HepG2 (cell line): ENCODE measurements around the gene NTN3. TPM values are rescaled to one million over a fixed set of nuclear protein-coding genes. Genes with fewer than 3 reads are reported as not detected.

ENCODE experiments used
- MTF1 ChIP-seq: sonication (generic); formaldehyde crosslinking; IDR thresholded peaks from 2 replicates; pipeline ENCODE4 v1.5.0; 2020; ENCODE audit warnings: missing genetic modification reagents
- NONO ChIP-seq, 2 experiments: fragments of 450-650 bp in 1 of 2; sonication (generic) in 1 of 2; formaldehyde crosslinking in 1 of 2; IDR thresholded peaks in 1 of 2; conservative IDR thresholded peaks in 1 of 2; 2 replicates each; pipeline versions ENCODE4 v1.6.1 to v1.8.0; 2017 to 2022; ENCODE audit warnings: mild to moderate bottlenecking in 1 of 2, missing genetic modification reagents in 1 of 2, moderate library complexity in 1 of 2
- PCBP1 ChIP-seq: fragments of 200-400 bp; formaldehyde crosslinking; IDR thresholded peaks from 2 replicates; pipeline ENCODE4 v1.6.1; 2017; ENCODE audit warnings: mild to moderate bottlenecking, low read depth, low read length, borderline replicate concordance
- ZNF143 ChIP-seq: sonication (generic); formaldehyde crosslinking; IDR thresholded peaks from 2 replicates; pipeline ENCODE4 v1.4.0; 2020; ENCODE audit warnings: missing genetic modification reagents
- ZNF232 ChIP-seq: sonication (generic); formaldehyde crosslinking; IDR thresholded peaks from 2 replicates; pipeline ENCODE4 v1.4.0; 2020; ENCODE audit warnings: missing genetic modification reagents, borderline replicate concordance
- ZNF234 ChIP-seq: sonication (generic); formaldehyde crosslinking; conservative IDR thresholded peaks from 2 replicates; pipeline ENCODE4 v1.5.1; 2020; ENCODE audit warnings: mild to moderate bottlenecking, missing genetic modification reagents
- ZNF552 ChIP-seq: sonication (generic); formaldehyde crosslinking; IDR thresholded peaks from 2 replicates; pipeline ENCODE4 v1.9.0; 2022; ENCODE audit warnings: missing genetic modification reagents, mild to moderate bottlenecking, borderline replicate concordance
- ZSCAN22 ChIP-seq: sonication (generic); formaldehyde crosslinking; IDR thresholded peaks from 2 replicates; pipeline ENCODE4 v1.4.0; 2020; ENCODE audit warnings: mild to moderate bottlenecking, missing genetic modification reagents
- polyA plus RNA-seq, 8 experiments: library from polyadenylated mRNA; depleted of rRNA in 3 of 8; stranded (reverse) in 7 of 8; unstranded in 1 of 8; fragments of >200 nt; fragmentation: Illumina TruSeq in 4 of 8; extraction: Trizol in 4 of 8; gene quantifications; 2 replicates each; pipeline versions ENCODE4 v1.2.1 to v1.2.3, GENCODE V29; 2011 to 2016; ENCODE audit warnings: low read depth in 4 of 8, missing spikeins in 1 of 8, mixed read lengths in 1 of 8; ENCODE audit not compliant: insufficient read depth in 1 of 8
- total RNA-seq, 5 experiments: library from RNA; depleted of rRNA; stranded (reverse); fragments of >200 nt; fragmentation: Illumina TruSeq; extraction: Trizol; gene quantifications; 2 replicates each; pipeline ENCODE4 v1.2.3, GENCODE V29; 2016; ENCODE audit warnings: low read depth in 1 of 5
- TF ChIP-seq, protein P1 (sequence below): sonication (generic); formaldehyde crosslinking; IDR thresholded peaks from 2 replicates; pipeline ENCODE4 v1.8.0; 2022; ENCODE audit warnings: mild to moderate bottlenecking, missing genetic modification reagents, moderate library complexity
- TF ChIP-seq, protein P2 (sequence below): IDR thresholded peaks from 2 replicates; pipeline ENCODE4 v1.6.1; 2016; ENCODE audit warnings: mild to moderate bottlenecking
- TF ChIP-seq, protein P3 (sequence below): IDR thresholded peaks from 2 replicates; pipeline ENCODE4 v1.6.1; 2012; ENCODE audit warnings: inconsistent platforms
- TF ChIP-seq, protein P4 (sequence below): sonication (generic); formaldehyde crosslinking; IDR thresholded peaks from 2 replicates; pipeline ENCODE4 v1.4.0; 2020; ENCODE audit warnings: missing genetic modification reagents, low read depth, mild to moderate bottlenecking, borderline replicate concordance
- TF ChIP-seq, protein P5 (sequence below): fragments of 450-650 bp; IDR thresholded peaks from 2 replicates; pipeline ENCODE4 v1.6.1; 2017; ENCODE audit warnings: mild to moderate bottlenecking
- TF ChIP-seq, protein P6 (sequence below): sonication (generic); formaldehyde crosslinking; IDR thresholded peaks from 2 replicates; pipeline ENCODE4 v1.4.0; 2020; ENCODE audit warnings: missing genetic modification reagents
- TF ChIP-seq, protein P7 (sequence below): IDR thresholded peaks from 2 replicates; pipeline ENCODE4 v1.6.1; 2016; ENCODE audit warnings: control low read depth
- TF ChIP-seq, protein P8 (sequence below): sonication (generic); formaldehyde crosslinking; IDR thresholded peaks from 2 replicates; pipeline ENCODE4 v1.5.0; 2020; ENCODE audit warnings: missing genetic modification reagents

The NTN3 gene
- total and polyA plus RNA-seq, 2 of the 13 experiments (the other 11 are each of a cell fraction or from before 2014, with no cell fraction given): 0.09 to 0.20 TPM

DNA sequence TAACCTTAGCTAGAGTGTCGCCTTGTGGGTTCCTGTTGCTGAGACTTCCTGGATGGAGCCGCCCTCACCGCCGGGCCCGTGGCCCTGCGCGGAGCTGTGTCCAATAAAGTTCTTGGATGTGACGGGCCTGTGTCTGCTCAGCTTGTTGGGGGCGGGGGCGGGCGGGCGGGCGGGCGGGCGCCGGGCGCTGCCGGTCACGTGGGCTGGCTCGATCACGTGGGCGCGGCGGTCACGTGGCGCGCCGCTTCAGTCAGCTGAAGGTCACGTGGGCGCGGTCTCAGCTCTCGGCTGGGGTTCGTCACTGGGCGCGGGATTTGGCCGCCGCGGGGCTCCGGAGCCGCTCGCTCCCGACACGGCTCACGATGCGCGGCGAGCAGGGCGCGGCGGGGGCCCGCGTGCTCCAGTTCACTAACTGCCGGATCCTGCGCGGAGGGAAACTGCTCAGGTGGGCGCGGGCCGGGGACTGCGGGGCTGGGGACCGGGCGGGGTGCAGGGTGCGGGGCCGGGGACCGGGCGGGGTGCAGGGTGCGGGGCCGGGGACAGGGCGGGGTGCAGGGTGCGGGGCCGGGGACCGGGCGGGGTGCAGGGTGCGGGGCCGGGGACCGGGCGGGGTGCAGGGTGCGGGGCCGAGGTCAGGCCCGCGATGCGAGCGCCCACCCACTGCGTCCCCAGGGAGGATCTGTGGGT lies 49.1 kb downstream of the NTN3 start, which contains the start of gene AMDHD2 (continued):
- TF ChIP-seq, protein P1, sequence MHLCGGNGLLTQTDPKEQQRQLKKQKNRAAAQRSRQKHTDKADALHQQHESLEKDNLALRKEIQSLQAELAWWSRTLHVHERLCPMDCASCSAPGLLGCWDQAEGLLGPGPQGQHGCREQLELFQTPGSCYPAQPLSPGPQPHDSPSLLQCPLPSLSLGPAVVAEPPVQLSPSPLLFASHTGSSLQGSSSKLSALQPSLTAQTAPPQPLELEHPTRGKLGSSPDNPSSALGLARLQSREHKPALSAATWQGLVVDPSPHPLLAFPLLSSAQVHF (CRISPR knock-in tag): no peak
- TF ChIP-seq, protein P2, sequence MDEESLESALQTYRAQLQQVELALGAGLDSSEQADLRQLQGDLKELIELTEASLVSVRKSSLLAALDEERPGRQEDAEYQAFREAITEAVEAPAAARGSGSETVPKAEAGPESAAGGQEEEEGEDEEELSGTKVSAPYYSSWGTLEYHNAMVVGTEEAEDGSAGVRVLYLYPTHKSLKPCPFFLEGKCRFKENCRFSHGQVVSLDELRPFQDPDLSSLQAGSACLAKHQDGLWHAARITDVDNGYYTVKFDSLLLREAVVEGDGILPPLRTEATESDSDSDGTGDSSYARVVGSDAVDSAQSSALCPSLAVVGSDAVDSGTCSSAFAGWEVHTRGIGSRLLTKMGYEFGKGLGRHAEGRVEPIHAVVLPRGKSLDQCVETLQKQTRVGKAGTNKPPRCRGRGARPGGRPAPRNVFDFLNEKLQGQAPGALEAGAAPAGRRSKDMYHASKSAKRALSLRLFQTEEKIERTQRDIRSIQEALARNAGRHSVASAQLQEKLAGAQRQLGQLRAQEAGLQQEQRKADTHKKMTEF (CRISPR knock-in tag): no peak
- TF ChIP-seq, protein P3, sequence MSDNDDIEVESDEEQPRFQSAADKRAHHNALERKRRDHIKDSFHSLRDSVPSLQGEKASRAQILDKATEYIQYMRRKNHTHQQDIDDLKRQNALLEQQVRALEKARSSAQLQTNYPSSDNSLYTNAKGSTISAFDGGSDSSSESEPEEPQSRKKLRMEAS: peak; percentile 95
- TF ChIP-seq, protein P4, sequence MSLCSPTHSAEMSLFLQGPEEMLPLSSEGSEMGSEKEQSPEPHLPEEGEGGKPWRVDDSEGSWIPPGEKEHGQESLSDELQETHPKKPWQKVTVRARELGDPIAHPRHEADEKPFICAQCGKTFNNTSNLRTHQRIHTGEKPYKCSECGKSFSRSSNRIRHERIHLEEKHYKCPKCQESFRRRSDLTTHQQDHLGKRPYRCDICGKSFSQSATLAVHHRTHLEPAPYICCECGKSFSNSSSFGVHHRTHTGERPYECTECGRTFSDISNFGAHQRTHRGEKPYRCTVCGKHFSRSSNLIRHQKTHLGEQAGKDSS (CRISPR knock-in tag): no peak
- TF ChIP-seq, protein P5, sequence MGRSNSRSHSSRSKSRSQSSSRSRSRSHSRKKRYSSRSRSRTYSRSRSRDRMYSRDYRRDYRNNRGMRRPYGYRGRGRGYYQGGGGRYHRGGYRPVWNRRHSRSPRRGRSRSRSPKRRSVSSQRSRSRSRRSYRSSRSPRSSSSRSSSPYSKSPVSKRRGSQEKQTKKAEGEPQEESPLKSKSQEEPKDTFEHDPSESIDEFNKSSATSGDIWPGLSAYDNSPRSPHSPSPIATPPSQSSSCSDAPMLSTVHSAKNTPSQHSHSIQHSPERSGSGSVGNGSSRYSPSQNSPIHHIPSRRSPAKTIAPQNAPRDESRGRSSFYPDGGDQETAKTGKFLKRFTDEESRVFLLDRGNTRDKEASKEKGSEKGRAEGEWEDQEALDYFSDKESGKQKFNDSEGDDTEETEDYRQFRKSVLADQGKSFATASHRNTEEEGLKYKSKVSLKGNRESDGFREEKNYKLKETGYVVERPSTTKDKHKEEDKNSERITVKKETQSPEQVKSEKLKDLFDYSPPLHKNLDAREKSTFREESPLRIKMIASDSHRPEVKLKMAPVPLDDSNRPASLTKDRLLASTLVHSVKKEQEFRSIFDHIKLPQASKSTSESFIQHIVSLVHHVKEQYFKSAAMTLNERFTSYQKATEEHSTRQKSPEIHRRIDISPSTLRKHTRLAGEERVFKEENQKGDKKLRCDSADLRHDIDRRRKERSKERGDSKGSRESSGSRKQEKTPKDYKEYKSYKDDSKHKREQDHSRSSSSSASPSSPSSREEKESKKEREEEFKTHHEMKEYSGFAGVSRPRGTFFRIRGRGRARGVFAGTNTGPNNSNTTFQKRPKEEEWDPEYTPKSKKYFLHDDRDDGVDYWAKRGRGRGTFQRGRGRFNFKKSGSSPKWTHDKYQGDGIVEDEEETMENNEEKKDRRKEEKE: no peak
- TF ChIP-seq, protein P6, sequence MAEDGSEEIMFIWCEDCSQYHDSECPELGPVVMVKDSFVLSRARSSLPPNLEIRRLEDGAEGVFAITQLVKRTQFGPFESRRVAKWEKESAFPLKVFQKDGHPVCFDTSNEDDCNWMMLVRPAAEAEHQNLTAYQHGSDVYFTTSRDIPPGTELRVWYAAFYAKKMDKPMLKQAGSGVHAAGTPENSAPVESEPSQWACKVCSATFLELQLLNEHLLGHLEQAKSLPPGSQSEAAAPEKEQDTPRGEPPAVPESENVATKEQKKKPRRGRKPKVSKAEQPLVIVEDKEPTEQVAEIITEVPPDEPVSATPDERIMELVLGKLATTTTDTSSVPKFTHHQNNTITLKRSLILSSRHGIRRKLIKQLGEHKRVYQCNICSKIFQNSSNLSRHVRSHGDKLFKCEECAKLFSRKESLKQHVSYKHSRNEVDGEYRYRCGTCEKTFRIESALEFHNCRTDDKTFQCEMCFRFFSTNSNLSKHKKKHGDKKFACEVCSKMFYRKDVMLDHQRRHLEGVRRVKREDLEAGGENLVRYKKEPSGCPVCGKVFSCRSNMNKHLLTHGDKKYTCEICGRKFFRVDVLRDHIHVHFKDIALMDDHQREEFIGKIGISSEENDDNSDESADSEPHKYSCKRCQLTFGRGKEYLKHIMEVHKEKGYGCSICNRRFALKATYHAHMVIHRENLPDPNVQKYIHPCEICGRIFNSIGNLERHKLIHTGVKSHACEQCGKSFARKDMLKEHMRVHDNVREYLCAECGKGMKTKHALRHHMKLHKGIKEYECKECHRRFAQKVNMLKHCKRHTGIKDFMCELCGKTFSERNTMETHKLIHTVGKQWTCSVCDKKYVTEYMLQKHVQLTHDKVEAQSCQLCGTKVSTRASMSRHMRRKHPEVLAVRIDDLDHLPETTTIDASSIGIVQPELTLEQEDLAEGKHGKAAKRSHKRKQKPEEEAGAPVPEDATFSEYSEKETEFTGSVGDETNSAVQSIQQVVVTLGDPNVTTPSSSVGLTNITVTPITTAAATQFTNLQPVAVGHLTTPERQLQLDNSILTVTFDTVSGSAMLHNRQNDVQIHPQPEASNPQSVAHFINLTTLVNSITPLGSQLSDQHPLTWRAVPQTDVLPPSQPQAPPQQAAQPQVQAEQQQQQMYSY (CRISPR knock-in tag): no peak
- TF ChIP-seq ZNF234 (CRISPR knock-in tag) (no peak), NONO (IDR thresholded peaks at IDR 0.05) (no peak), NONO (CRISPR knock-in tag; conservative IDR thresholded peaks at IDR 0.05) (no peak; the same call in 1 of the 2 replicates), ZNF552 (CRISPR knock-in tag) (no peak), ZSCAN22 (CRISPR knock-in tag) (no peak), ZNF143 (CRISPR knock-in tag) (no peak), PCBP1 (no peak), MTF1 (CRISPR knock-in tag) (no peak), ZNF232 (CRISPR knock-in tag) (no peak)
- TF ChIP-seq, protein P7, sequence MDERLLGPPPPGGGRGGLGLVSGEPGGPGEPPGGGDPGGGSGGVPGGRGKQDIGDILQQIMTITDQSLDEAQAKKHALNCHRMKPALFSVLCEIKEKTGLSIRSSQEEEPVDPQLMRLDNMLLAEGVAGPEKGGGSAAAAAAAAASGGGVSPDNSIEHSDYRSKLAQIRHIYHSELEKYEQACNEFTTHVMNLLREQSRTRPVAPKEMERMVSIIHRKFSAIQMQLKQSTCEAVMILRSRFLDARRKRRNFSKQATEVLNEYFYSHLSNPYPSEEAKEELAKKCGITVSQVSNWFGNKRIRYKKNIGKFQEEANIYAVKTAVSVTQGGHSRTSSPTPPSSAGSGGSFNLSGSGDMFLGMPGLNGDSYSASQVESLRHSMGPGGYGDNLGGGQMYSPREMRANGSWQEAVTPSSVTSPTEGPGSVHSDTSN (CRISPR knock-in tag): no peak
- TF ChIP-seq, protein P8, sequence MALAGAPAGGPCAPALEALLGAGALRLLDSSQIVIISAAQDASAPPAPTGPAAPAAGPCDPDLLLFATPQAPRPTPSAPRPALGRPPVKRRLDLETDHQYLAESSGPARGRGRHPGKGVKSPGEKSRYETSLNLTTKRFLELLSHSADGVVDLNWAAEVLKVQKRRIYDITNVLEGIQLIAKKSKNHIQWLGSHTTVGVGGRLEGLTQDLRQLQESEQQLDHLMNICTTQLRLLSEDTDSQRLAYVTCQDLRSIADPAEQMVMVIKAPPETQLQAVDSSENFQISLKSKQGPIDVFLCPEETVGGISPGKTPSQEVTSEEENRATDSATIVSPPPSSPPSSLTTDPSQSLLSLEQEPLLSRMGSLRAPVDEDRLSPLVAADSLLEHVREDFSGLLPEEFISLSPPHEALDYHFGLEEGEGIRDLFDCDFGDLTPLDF (CRISPR knock-in tag): no peak
